PC-3 (cell line): Measurements from ENCODE around the gene PKM. TPM values are rescaled to one million over a fixed set of nuclear protein-coding genes. Genes with fewer than 3 reads are reported as not detected.
A peak's percentile ranks its signal among the peaks of the same experiment; 100 is the strongest.

Experiments used
- ATAC-seq: fragments of 200-7000 bp; cut with Tn5 transposase; 2 replicates; pipeline ENCODE4 v1.9.1; 2020; ENCODE audit warnings: mild to moderate bottlenecking, moderate library complexity
- BruUV-seq: library from RNA; stranded (reverse); fragments of 400-500 nt; replicated peaks from 2 replicates; lab custom pipeline; 2021; lab: Mats Ljungman, UMichigan
- CTCF ChIA-PET: fragments of 300-600 bp; sonication (Branson Sonifier 250); formaldehyde crosslinking; loops from one replicate; lab custom pipeline; 2022; ENCODE audit warnings: antibody characterized with exemption; lab: Charles Lee
- POLR2A ChIA-PET: fragments of 300-600 bp; sonication (Branson Sonifier 250); formaldehyde crosslinking; loops from one replicate; lab custom pipeline; 2022; ENCODE audit warnings: antibody characterized with exemption; ENCODE audit not compliant: unreplicated experiment; lab: Charles Lee
- DNase-seq: peaks from one replicate; pipeline ENCODE4 v3.0.0-alpha.2; 2015
- H2AFZ ChIP-seq: fragments of 300-600 bp; sonication (generic); 2 replicates; pipeline ENCODE4 v1.6.0; 2016; ENCODE audit warnings: antibody characterized with exemption, low read length
- H3F3A ChIP-seq: fragments of 300-600 bp; sonication (generic); one replicate; pipeline ENCODE4 v1.6.0; 2017; ENCODE audit warnings: antibody characterized with exemption, low read length, control low read depth, mild to moderate bottlenecking; ENCODE audit not compliant: unreplicated experiment
- H3K27ac ChIP-seq: fragments of 300-600 bp; sonication (generic); 2 replicates; pipeline ENCODE4 v1.5.1; 2016; ENCODE audit warnings: mild to moderate bottlenecking, low read length
- H3K27me3 ChIP-seq: fragments of 300-600 bp; sonication (generic); 2 replicates; pipeline ENCODE4 v1.6.1; 2016; ENCODE audit warnings: low read length, mixed read lengths
- H3K36me3 ChIP-seq: fragments of 300-600 bp; sonication (generic); 2 replicates; pipeline ENCODE4 v1.6.1; 2016; ENCODE audit warnings: low read depth, mixed run types, low read length, mixed read lengths
- H3K4me1 ChIP-seq: fragments of 300-600 bp; sonication (generic); 2 replicates; pipeline ENCODE4 v1.5.1; 2016; ENCODE audit warnings: low read length; ENCODE audit not compliant: insufficient read depth
- H3K4me2 ChIP-seq: fragments of 300-600 bp; sonication (generic); 2 replicates; pipeline ENCODE4 v1.6.0; 2016; ENCODE audit warnings: low read length
- H3K4me3 ChIP-seq: fragments of 300-600 bp; sonication (generic); 2 replicates; pipeline ENCODE4 v1.5.1; 2016; ENCODE audit warnings: mild to moderate bottlenecking, low read length, mixed read lengths
- H3K79me2 ChIP-seq: fragments of 300-600 bp; sonication (generic); 2 replicates; pipeline ENCODE4 v1.6.1; 2017; ENCODE audit warnings: low read length, mixed read lengths
- H3K9ac ChIP-seq: fragments of 300-600 bp; sonication (generic); 2 replicates; pipeline ENCODE4 v1.6.0; 2016; ENCODE audit warnings: mild to moderate bottlenecking, low read length
- H3K9me2 ChIP-seq: fragments of 300-600 bp; sonication (generic); replicated peaks from 2 replicates; pipeline ENCODE4 v1.6.1; 2016; ENCODE audit warnings: mixed run types, low read length, mixed read lengths
- H3K9me3 ChIP-seq: fragments of 300-600 bp; sonication (generic); 2 replicates; pipeline ENCODE4 v1.6.1; 2016; ENCODE audit warnings: low read length, mixed read lengths
- H4K20me1 ChIP-seq: fragments of 300-600 bp; sonication (generic); 2 replicates; pipeline ENCODE4 v1.6.1; 2016; ENCODE audit warnings: low read length, mixed read lengths
- EZH2 ChIP-seq: fragments of 300-600 bp; sonication (generic); IDR thresholded peaks from one replicate; pipeline ENCODE4 v1.6.1; 2017; ENCODE audit warnings: antibody characterized with exemption, mild to moderate bottlenecking, low read length; ENCODE audit not compliant: unreplicated experiment
- EZH2phosphoT487 ChIP-seq: fragments of 300-600 bp; sonication (generic); IDR thresholded peaks from 2 replicates; pipeline ENCODE4 v1.6.1; 2018; ENCODE audit warnings: mild to moderate bottlenecking, antibody characterized with exemption, low read length, borderline replicate concordance
- intact Hi-C: fragments of 100-400 bp; cut with micrococcal nuclease; formaldehyde crosslinking; loops from 2 replicates; pipeline ENCODE4 v1.9.0; 2023
- total RNA-seq: library from RNA; depleted of rRNA; stranded (reverse); fragments of >200 nt; gene quantifications from 2 replicates; pipeline ENCODE4 v1.2.3, GENCODE V29; 2014
- TF ChIP-seq, protein P1 (sequence below): fragments of 300-600 bp; sonication (generic); conservative IDR thresholded peaks from 2 replicates; pipeline ENCODE4 v1.5.1; 2017; ENCODE audit warnings: antibody characterized with exemption, low read depth, mild to moderate bottlenecking, low read length

Gene PKM
- total RNA-seq, 1 experiment from 2014 or later, result 1,963 TPM

DNA sequence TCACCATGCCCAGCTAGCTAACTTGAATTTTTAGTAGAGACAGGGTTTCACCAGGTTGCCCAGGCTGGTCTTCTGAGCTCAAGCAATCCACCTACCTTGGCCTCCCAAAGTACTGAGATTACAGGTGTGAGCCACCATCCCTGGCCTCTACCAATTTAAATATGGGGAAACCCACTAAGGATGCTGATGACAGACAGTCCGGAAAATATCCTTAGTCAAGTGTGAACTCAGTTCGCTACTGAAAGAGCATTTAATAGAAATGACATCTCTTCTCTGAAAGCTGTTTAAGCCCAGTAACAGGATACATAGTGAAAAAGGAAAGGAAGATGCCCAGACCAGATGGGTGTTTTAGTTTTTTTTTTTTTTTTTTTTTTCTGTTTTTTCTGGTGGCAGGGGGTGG is 25.7 kb downstream of the PKM start:
- H3K4me3 ChIP-seq, result no peak overlapping the region
- H3K27ac ChIP-seq, result no peak overlapping the region
- DNase-seq, result no peak
- H3K27me3 ChIP-seq, result no peaks in the 10 kb centered on the region
- TF ChIP-seq, protein P1, sequence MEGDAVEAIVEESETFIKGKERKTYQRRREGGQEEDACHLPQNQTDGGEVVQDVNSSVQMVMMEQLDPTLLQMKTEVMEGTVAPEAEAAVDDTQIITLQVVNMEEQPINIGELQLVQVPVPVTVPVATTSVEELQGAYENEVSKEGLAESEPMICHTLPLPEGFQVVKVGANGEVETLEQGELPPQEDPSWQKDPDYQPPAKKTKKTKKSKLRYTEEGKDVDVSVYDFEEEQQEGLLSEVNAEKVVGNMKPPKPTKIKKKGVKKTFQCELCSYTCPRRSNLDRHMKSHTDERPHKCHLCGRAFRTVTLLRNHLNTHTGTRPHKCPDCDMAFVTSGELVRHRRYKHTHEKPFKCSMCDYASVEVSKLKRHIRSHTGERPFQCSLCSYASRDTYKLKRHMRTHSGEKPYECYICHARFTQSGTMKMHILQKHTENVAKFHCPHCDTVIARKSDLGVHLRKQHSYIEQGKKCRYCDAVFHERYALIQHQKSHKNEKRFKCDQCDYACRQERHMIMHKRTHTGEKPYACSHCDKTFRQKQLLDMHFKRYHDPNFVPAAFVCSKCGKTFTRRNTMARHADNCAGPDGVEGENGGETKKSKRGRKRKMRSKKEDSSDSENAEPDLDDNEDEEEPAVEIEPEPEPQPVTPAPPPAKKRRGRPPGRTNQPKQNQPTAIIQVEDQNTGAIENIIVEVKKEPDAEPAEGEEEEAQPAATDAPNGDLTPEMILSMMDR, result no peak
- TF ChIP-seq EZH2phosphoT487 (no peak), EZH2 (no peak)
- no peaks in the 10 kb centered on the region for H3K9me2 ChIP-seq
- peaks cover 82% of the 10 kb centered on the region for H4K20me1 ChIP-seq
- ChIA-PET CTCF (no interaction called here), POLR2A (no interaction called here)
- ATAC-seq, result no peak
- peaks cover 45% of the 10 kb centered on the region for H3F3A ChIP-seq
- no peaks in the 10 kb centered on the region for H3K9me3 ChIP-seq
- H3K79me2 ChIP-seq, result peaks cover 25% of the 10 kb centered on the region; the same call in 1 of the 2 replicates
- no peaks in the 10 kb centered on the region for H3K4me1 ChIP-seq
- intact Hi-C loops, result no loop called here
- peaks cover 98% of the 10 kb centered on the region for H3K36me3 ChIP-seq
- H3K4me2 ChIP-seq, result no peak overlapping the region
- no TSS peak for BruUV-seq
- no peak overlapping the region for H3K9ac ChIP-seq
- no peak overlapping the region for H2AFZ ChIP-seq

DNA sequence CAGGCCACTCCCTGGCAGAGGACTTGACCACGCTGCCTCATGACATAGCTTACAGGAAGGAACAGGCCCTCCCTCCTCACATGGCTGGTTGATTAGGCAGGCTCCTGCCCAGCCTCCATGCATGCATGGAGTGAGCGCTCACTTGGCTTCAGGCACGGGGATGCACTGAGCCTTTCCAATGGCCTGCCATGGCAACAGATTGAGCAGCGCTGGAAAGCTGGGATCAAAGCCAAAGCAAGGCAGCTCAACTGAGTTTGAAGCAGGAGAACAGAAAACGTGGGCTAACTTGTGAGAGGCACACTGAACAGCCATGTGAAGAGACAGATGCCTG is 27.5 kb downstream of the PKM start:
- peaks cover 78% of the 10 kb centered on the region for H4K20me1 ChIP-seq
- H3K4me3 ChIP-seq, result no peak overlapping the region
- H3K36me3 ChIP-seq, result peaks cover 100% of the 10 kb centered on the region
- no peaks in the 10 kb centered on the region for H3K9me3 ChIP-seq
- ChIA-PET CTCF (no interaction called here), POLR2A (interaction anchor here (0.6 kb wide), 1 partner anchor 1454 kb away, joined by 4 read pairs; no protein-coding TSS in a partner anchor)
- no peak overlapping the region for H3K9ac ChIP-seq
- H3K27me3 ChIP-seq, result no peaks in the 10 kb centered on the region
- ATAC-seq, result peak; percentile 14
- H3K4me1 ChIP-seq, result no peaks in the 10 kb centered on the region
- peaks cover 48% of the 10 kb centered on the region for H3F3A ChIP-seq
- DNase-seq, result no peak
- no peak overlapping the region for H3K4me2 ChIP-seq
- H3K27ac ChIP-seq, result no peak overlapping the region
- TF ChIP-seq EZH2phosphoT487, result no peak
- TF ChIP-seq, protein P1, result no peak
- BruUV-seq, result no TSS peak
- intact Hi-C loops, result no loop called here
- no peaks in the 10 kb centered on the region for H3K9me2 ChIP-seq
- peaks cover 13% of the 10 kb centered on the region; the same call in 1 of the 2 replicates for H3K79me2 ChIP-seq
- H2AFZ ChIP-seq, result no peak overlapping the region

DNA sequence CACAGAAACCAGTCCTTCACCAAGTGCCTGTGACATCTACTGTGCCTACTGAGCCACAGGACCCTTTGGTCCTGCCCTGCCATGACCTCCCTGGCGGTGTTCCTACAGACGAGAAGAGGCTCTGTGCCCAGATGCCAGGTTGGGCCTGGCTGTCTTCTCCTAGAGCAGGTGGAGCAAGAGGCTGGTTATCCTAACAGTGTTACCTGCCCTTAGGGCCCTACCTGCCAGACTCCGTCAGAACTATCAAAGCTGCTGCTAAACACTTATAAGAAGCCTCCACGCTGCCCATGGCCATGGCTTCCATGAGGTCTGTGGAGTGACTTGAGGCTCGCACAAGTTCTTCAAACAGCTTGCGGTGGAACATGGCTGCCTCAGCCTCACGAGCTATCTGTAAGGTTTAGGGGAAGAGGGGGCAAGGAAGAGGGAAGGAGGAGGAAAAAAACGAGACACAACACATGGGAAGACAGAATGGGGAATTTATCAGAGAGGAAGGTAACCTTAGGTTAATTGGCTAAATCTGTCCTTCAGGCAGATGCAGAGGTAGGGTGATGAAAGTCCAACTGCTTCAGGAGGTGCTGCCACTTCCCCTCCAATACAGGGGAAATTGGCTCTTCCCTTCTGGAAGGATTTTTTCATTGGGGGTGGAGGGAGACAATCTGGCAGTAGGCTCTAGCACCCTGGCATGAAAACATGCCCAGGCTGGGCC is 28.0 kb downstream of the PKM start:
- no peak overlapping the region for H3K9ac ChIP-seq
- TF ChIP-seq, protein P1, result no peak
- TF ChIP-seq EZH2phosphoT487, result no peak
- no peak for TF ChIP-seq EZH2
- POLR2A ChIA-PET, result interaction anchor here (0.6 kb wide), 1 partner anchor 1453 kb away, joined by 4 read pairs; no protein-coding TSS in a partner anchor
- H3F3A ChIP-seq, result peaks cover 45% of the 10 kb centered on the region
- no peak overlapping the region for H3K27ac ChIP-seq
- H3K4me1 ChIP-seq, result no peaks in the 10 kb centered on the region
- H3K4me2 ChIP-seq, result no peak overlapping the region
- no peaks in the 10 kb centered on the region for H3K27me3 ChIP-seq
- peaks cover 74% of the 10 kb centered on the region for H4K20me1 ChIP-seq
- H3K9me3 ChIP-seq, result no peaks in the 10 kb centered on the region
- no peak for ATAC-seq
- no peaks in the 10 kb centered on the region for H3K9me2 ChIP-seq
- H2AFZ ChIP-seq, result no peak overlapping the region
- BruUV-seq, result no TSS peak
- no peak for DNase-seq
- H3K79me2 ChIP-seq, result peaks cover 9% of the 10 kb centered on the region; the same call in 1 of the 2 replicates
- intact Hi-C loops, result no loop called here
- CTCF ChIA-PET, result no interaction called here
- peaks cover 100% of the 10 kb centered on the region for H3K36me3 ChIP-seq
- H3K4me3 ChIP-seq, result no peak overlapping the region
